H1 (cell line): ENCODE data around the gene SIT1. TPM values are rescaled to one million over a fixed set of nuclear protein-coding genes. Genes with fewer than 3 reads are reported as not detected.

ENCODE experiments used
- BCL11A ChIP-seq, 2 experiments: IDR thresholded peaks; one replicate each; pipeline ENCODE4 v1.6.1; 2011; ENCODE audit warnings: low read depth in 2 of 2, low read length in 2 of 2, mild to moderate bottlenecking in 2 of 2
- BRCA1 ChIP-seq: IDR thresholded peaks from 2 replicates; pipeline ENCODE4 v1.6.1; 2012; ENCODE audit warnings: low read depth, low read length, improper control_type of control experiment
- CBX5 ChIP-seq: fragments of 300-800, 300-1000 bp; sonication (generic); IDR thresholded peaks from 2 replicates; pipeline ENCODE4 v1.7.1; 2016; ENCODE audit warnings: antibody characterized with exemption, low read length, low read depth
- CTBP2 ChIP-seq: IDR thresholded peaks from 2 replicates; pipeline ENCODE4 v1.7.0; 2011; ENCODE audit warnings: borderline replicate concordance, mild to moderate bottlenecking, moderate library complexity, mixed read lengths, low read length; ENCODE audit not compliant: insufficient read depth, insufficient read length
- E2F6 ChIP-seq: IDR thresholded peaks from 2 replicates; pipeline ENCODE4 v1.6.1; 2012; ENCODE audit warnings: inconsistent platforms
- GABPA ChIP-seq: IDR thresholded peaks from 2 replicates; pipeline ENCODE4 v1.6.1; 2011; ENCODE audit warnings: mild to moderate bottlenecking, low read length, moderate library complexity, borderline replicate concordance; ENCODE audit not compliant: insufficient read depth
- HDAC2 ChIP-seq, 2 experiments: fragments of 300-600 bp in 1 of 2; sonication (generic) in 1 of 2; IDR thresholded peaks; 2 replicates each; pipeline ENCODE4 v1.6.1; 2011 to 2012; ENCODE audit warnings: low read depth in 2 of 2, low read length in 2 of 2, mild to moderate bottlenecking in 2 of 2, moderate library complexity in 2 of 2, borderline replicate concordance in 1 of 2, inconsistent platforms in 1 of 2
- JUN ChIP-seq: IDR thresholded peaks from 2 replicates; pipeline ENCODE4 v1.6.1; 2011; ENCODE audit warnings: low read depth, mild to moderate bottlenecking, improper control_type of control experiment, low read length
- KDM4A ChIP-seq: IDR thresholded peaks from one replicate; pipeline ENCODE4 v1.7.1; 2012; ENCODE audit warnings: low read depth, mild to moderate bottlenecking, moderate library complexity, low read length, inconsistent platforms; ENCODE audit not compliant: severe bottlenecking
- NRF1 ChIP-seq: IDR thresholded peaks from 2 replicates; pipeline ENCODE4 v1.6.1; 2011; ENCODE audit warnings: mild to moderate bottlenecking, low read depth, low read length, improper control_type of control experiment
- POLR2AphosphoS5 ChIP-seq: IDR thresholded peaks from 2 replicates; pipeline ENCODE4 v1.6.1; 2011; ENCODE audit warnings: low read depth, low read length
- RAD21 ChIP-seq, 2 experiments: IDR thresholded peaks in 1 of 2; conservative IDR thresholded peaks in 1 of 2; 2 replicates each; pipeline ENCODE4 v1.6.1; 2011; ENCODE audit warnings: low read depth in 2 of 2, low read length in 2 of 2, improper control_type of control experiment in 1 of 2, inconsistent platforms in 1 of 2, mild to moderate bottlenecking in 1 of 2, moderate library complexity in 1 of 2
- RFX5 ChIP-seq: IDR thresholded peaks from 2 replicates; pipeline ENCODE4 v1.6.1; 2011; ENCODE audit warnings: low read depth, low read length, improper control_type of control experiment, borderline replicate concordance
- RNF2 ChIP-seq: fragments of 200-900, 300-1000 bp; sonication (generic); IDR thresholded peaks from 2 replicates; pipeline ENCODE4 v1.7.1; 2016; ENCODE audit warnings: borderline replicate concordance, low read depth, mild to moderate bottlenecking, antibody characterized with exemption, low read length; ENCODE audit not compliant: poor library complexity, severe bottlenecking; ENCODE audit errors: missing control alignments
- SAP30 ChIP-seq: fragments of 300-600 bp; sonication (generic); IDR thresholded peaks from 2 replicates; pipeline ENCODE4 v1.7.1; 2012; ENCODE audit warnings: low read length, moderate library complexity, mild to moderate bottlenecking, inconsistent platforms; ENCODE audit not compliant: insufficient read depth, insufficient replicate concordance
- SIX5 ChIP-seq: IDR thresholded peaks from 2 replicates; pipeline ENCODE4 v1.6.1; 2011; ENCODE audit warnings: mild to moderate bottlenecking, low read depth, low read length
- SRF ChIP-seq: IDR thresholded peaks from 2 replicates; pipeline ENCODE4 v1.6.1; 2011; ENCODE audit warnings: mild to moderate bottlenecking, low read depth, low read length, moderate library complexity
- TCF12 ChIP-seq: IDR thresholded peaks from 2 replicates; pipeline ENCODE4 v1.6.1; 2011; ENCODE audit warnings: low read depth, mild to moderate bottlenecking, low read length
- USF2 ChIP-seq: IDR thresholded peaks from 2 replicates; pipeline ENCODE4 v1.6.1; 2011; ENCODE audit warnings: low read length, improper control_type of control experiment
- polyA plus RNA-seq, 7 experiments: library from polyadenylated mRNA; depleted of rRNA in 3 of 7; stranded (reverse) in 5 of 7; unstranded in 2 of 7; fragments of >200 nt in 5 of 7; fragments of 200-250 nt in 2 of 7; gene quantifications; 1 replicate in 5 of 7; 2 replicates in 1 of 7; 4 replicates in 1 of 7; pipeline versions ENCODE4 v1.2.1 to v1.2.3, GENCODE V29; 2011 to 2013; ENCODE audit warnings: missing spikeins in 2 of 7, mixed read lengths in 2 of 7
- total RNA-seq: library from RNA; stranded (reverse); fragmentation: NEBNext Ultra II Directional; extraction: Animal tissue kit (Norgen Biotek cat#: 25700); gene quantifications from 2 replicates; pipeline ENCODE4 v1.2.1, GENCODE V29; 2021
- TF ChIP-seq, protein P1 (sequence below): IDR thresholded peaks from 2 replicates; pipeline ENCODE4 v1.6.1; 2012; ENCODE audit warnings: inconsistent platforms

SIT1 gene
- total and polyA plus RNA-seq, 2 of the 8 experiments (the other 6 are each of a cell fraction or from before 2014, with no cell fraction given) = 8.2 to 12.8 TPM

- TF ChIP-seq SAP30 (no peak), BCL11A (IDR thresholded peaks at IDR 0.05; ENCODE audit: low read depth in 2 of 2, low read length in 2 of 2) (no peak), JUN (no peak), HDAC2 (IDR thresholded peaks at IDR 0.05; ENCODE audit: borderline replicate concordance in 1 of 2, low read depth in 2 of 2, low read length in 2 of 2) (peak in 1 of 2 experiments; percentile 68; a peak in 2 of 4 replicates), TCF12 (no peak), POLR2AphosphoS5 (peak; percentile 29; the same call in 1 of the 2 replicates), NRF1 (peak; percentile 73), GABPA (no peak), RAD21 (IDR thresholded peaks at IDR 0.05 in 1 of 2, conservative IDR thresholded peaks at IDR 0.05 in 1 of 2; ENCODE audit: low read depth in 2 of 2, low read length in 2 of 2) (peak; percentile 55 to 69; a peak in 3 of 4 replicates), CTBP2 (no peak), CBX5 (no peak), E2F6 (no peak), SRF (no peak), RNF2 (no peak), USF2 (no peak), KDM4A (peak; percentile 66), RFX5 (no peak), BRCA1 (no peak), SIX5 (no peak)
- TF ChIP-seq, protein P1, sequence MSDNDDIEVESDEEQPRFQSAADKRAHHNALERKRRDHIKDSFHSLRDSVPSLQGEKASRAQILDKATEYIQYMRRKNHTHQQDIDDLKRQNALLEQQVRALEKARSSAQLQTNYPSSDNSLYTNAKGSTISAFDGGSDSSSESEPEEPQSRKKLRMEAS = no peak
Observed at GRCh38 chr9:35658137-35658967, 7.6 kb upstream of the SIT1 start, which contains the start of gene CCDC107 (continued).
